Limb (tissue), 2 donors: ENCODE data around the gene PIGM.

ENCODE experiments used
- DNase-seq, 2 donors: peaks; one replicate each; pipeline ENCODE4 v3.0.0-alpha.2; 2016; ENCODE audit errors: extremely low spot score in 2 of 2

Gene PIGM

DNA sequence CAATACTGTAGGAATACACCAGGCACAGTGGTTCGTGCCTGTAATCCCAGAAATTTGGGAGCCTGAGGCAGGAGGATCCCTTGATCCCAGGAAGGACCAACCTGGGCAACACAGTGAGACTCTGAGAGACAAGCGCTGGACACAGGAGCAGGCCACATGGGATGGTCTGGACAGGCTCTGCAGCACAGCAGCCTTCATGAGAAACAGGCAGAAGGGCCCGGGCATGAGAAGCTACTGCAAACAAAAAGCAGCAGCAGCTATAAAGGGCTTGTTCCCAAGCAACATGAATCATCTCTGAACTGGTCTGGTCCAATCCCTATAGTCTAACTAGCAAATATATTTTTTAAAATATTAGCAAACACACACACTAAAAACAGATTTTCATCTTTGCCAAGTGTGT, 42.2 kb downstream of the PIGM start:
- DNase-seq = no peak

DNA sequence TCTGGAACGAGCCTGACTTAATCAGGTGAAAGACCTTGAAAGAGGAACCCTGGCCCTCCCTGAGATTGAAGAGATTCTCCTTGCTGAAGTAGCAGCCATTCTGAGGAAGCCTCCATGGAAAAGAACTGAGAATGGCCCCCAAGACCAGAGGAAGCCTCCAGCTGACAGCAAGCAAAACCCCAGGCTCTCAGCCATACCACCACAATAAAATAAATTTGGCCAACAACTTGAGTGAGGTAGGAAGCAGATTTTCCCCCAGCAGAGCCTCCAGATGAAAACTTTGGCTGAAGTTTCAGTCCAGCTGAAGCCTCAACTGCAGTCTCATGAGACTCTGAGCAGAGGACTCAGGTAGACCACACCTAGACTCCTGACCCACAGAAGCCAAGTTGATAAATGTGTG, 43.8 kb downstream of the PIGM start:
- no peak for DNase-seq

GRCh38 chr1:159987186-159987585, 44.6 kb downstream of the PIGM start:
- DNase-seq = no peak

- DNase-seq = no peak
These were observed 45.3 kb downstream of the PIGM start for GRCh38 chr1:159986531-159986930.

DNA sequence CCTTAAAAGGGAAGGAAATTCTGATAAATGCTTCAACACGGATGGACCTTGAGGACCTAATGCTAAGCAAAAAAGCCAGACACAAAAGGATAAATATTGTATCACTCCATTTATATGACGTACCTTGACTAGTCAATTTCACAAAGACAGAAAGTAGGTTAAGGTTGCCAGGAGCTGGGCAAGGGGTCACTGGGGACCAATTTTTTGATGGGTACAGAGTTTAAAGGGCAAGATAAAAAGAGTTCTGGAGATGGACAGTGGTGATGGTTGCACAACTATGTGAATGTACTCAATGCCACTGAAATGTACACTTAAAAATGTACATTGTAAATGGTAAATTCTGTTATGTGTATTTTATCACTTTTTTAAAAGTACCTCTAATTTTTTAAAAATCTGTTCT, 45.7 kb downstream of the PIGM start:
- DNase-seq = no peak

DNA sequence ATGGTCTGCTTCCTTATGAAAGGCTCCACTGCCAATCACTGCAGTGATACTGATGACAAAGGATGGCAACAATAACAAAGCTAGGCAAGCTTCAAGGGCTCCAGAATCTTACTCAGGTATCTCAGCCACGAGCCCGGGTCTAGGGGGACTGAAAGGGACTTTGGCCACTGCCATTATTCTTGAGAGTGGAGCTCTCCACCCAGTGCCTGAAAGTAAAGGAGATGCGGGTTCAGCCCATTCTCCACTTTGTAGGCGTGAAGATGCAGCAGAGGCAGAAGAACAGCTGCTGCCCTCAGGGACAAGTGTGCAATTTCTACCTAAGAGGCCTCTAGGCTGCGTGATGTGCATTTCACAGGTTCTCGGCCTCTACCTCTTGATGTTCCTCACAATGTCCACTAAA, 46.3 kb downstream of the PIGM start:
- no peak for DNase-seq

GRCh38 chr1:159983681-159984080, 48.1 kb downstream of the PIGM start:
- DNase-seq = no peak

- no peak for DNase-seq
These were observed 49.5 kb downstream of the PIGM start for GRCh38 chr1:159982280-159982679.

DNA sequence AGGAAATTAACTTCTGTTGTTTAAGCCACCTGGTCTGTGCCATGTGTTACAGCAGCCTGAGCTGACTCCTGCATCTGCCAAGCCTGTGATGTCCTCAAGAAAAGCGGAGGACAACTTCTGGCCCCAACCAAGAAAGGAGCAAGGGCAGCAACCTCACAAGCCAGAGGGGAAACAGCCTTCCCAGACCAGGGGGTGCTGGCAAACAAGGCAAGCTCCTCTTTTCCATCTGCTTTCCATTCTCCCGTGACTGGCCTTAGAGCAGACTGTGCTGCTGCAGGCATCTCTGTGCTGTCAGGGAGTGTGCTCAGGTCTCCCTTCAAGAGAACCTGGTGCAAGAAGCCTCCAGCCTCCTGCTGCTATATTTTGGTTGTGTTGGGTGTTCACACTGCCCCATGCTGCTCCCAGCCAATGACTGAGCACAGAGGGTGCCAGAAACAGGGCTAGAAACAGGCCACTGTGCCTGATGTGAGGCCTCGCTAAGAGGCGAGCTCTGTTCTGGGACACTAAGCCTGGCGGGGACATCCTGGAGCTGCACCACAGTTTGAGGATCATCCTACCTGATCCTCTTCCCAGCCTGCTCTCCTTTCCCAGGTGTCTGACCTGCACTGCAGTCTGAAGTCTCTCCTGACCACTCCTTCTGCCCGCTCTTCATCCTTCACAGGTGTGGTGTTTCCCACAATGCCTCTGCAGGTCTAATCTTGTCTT, 50.3 kb downstream of the PIGM start:
- DNase-seq = no peak

DNA sequence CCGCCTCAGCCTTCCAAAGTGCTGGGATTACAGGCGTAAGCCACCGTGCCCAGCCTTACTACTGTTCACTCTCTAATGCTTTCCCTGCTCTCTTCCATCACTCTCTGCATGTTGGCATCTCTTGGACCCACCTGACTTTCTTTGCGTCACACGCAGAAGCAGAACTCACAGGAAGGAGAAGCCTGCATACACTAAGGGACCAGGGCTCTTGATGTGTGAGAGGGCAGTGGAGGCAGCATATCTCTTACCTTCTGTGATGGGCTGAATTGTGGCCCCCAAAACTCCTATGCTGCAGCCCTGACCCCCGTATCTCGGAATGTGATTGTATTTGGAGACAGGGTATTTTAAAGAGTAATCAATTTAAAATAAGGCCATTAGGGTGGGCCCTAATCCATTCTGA, 51.0 kb downstream of the PIGM start:
- no peak for DNase-seq

GRCh38 chr1:159980076-159980475, 51.7 kb downstream of the PIGM start:
- no peak for DNase-seq

GRCh38 chr1:159979257-159979656, 52.5 kb downstream of the PIGM start:
- DNase-seq = peak in 1 of 2 donors; percentile 13

DNA sequence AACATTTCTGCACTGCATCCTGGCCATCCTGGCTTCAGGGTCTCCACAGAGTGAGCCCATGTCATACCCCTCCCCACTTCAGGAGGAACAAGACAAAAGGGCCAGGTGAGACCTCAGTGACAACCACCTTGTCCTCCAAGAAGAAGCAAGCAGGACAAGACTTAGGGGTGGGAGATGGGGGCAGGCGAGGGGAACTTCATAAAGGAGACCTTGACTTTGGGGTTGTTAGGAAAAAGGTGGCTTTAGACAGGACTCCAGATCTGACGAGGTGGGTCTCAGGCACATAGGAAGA, 53.7 kb downstream of the PIGM start:
- DNase-seq = no peak

- no peak for DNase-seq
These were observed 54.3 kb downstream of the PIGM start for GRCh38 chr1:159977364-159978106.
